PC-3 (cell line): ENCODE measurements around the gene CCDC60.

Source experiments
- EZH2 ChIP-seq: fragments of 300-600 bp; sonication (generic); IDR thresholded peaks from one replicate; pipeline ENCODE4 v1.6.1; 2017; ENCODE audit warnings: antibody characterized with exemption, mild to moderate bottlenecking, low read length; ENCODE audit not compliant: unreplicated experiment
- TF ChIP-seq, protein P1 (sequence below): fragments of 300-600 bp; sonication (generic); conservative IDR thresholded peaks from 2 replicates; pipeline ENCODE4 v1.5.1; 2017; ENCODE audit warnings: antibody characterized with exemption, low read depth, mild to moderate bottlenecking, low read length

DNA sequence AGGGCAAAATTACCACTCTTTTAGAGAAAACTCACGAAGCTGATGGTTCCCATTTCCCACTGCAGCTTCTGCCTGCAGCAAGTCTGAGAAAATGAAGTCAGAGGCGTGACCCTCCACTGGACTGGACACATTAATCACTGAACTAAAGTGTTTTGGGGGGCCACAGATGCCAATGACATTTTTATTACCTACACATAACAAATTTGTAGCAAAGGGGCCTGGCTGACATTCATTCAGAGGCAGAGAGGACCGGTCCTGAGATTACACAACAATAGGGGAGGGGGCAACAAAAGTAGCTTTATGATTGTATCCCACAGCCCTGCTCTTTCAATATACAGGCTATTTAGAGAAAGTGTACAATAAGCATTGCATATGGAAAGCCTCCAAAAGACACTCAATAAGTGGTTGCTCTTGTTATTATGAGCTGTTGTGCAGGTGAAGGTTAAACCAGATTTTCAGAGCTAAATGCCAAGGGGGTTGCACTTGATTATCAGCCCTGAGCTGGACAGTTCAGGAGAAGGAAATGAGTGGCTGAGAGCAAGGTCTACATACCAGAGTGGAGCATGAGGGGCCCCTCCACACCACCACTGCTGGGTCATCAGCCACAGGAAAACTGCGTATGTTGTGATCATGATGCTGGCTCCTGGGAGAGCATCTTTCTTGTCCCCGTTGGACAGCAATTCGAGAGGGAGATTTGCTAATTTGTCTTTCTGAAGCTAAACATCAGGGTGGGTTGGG is 41.5 kb upstream of the CCDC60 start:
- TF ChIP-seq, protein P1, sequence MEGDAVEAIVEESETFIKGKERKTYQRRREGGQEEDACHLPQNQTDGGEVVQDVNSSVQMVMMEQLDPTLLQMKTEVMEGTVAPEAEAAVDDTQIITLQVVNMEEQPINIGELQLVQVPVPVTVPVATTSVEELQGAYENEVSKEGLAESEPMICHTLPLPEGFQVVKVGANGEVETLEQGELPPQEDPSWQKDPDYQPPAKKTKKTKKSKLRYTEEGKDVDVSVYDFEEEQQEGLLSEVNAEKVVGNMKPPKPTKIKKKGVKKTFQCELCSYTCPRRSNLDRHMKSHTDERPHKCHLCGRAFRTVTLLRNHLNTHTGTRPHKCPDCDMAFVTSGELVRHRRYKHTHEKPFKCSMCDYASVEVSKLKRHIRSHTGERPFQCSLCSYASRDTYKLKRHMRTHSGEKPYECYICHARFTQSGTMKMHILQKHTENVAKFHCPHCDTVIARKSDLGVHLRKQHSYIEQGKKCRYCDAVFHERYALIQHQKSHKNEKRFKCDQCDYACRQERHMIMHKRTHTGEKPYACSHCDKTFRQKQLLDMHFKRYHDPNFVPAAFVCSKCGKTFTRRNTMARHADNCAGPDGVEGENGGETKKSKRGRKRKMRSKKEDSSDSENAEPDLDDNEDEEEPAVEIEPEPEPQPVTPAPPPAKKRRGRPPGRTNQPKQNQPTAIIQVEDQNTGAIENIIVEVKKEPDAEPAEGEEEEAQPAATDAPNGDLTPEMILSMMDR, result no peak
- no peak for TF ChIP-seq EZH2
